ENCODE measurements around the gene DIS3L2.

DIS3L2 gene

DNA sequence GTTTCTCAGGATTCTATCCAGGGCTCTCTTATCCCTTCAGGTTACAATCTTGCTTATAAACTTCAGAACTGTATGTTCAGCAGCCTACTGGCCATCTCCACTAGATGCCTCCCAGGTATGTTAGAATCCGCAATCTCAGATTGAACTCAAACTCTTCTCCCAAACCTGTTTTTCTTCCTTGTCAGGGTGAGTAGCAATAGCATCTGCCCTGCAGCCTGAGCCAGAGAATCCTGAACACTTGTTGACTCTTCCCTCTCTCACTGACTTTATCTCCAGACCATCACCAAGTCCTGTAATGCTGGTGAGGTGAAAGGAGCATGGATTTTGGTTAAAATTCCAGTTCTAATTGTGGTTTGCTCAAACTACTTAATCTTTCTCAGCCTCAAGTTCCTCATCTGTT, 334.5 kb downstream of the DIS3L2 start:
- Histone ChIP-seq H3K27me3 (replicated peaks; ENCODE audit: control insufficient read depth, insufficient read depth, low read length) (no peaks in the 10 kb centered on the region), H3K4me3 (replicated peaks; ENCODE audit: low read depth, low read length) (no peak overlapping the region), H3K36me3 (ENCODE audit: control insufficient read depth, insufficient read depth, low read length) (no peaks in the 10 kb centered on the region; the same call in 1 of the 2 replicates)
- TF ChIP-seq, protein P1, sequence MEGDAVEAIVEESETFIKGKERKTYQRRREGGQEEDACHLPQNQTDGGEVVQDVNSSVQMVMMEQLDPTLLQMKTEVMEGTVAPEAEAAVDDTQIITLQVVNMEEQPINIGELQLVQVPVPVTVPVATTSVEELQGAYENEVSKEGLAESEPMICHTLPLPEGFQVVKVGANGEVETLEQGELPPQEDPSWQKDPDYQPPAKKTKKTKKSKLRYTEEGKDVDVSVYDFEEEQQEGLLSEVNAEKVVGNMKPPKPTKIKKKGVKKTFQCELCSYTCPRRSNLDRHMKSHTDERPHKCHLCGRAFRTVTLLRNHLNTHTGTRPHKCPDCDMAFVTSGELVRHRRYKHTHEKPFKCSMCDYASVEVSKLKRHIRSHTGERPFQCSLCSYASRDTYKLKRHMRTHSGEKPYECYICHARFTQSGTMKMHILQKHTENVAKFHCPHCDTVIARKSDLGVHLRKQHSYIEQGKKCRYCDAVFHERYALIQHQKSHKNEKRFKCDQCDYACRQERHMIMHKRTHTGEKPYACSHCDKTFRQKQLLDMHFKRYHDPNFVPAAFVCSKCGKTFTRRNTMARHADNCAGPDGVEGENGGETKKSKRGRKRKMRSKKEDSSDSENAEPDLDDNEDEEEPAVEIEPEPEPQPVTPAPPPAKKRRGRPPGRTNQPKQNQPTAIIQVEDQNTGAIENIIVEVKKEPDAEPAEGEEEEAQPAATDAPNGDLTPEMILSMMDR (IDR thresholded peaks at IDR 0.05; ENCODE audit: insufficient read depth, low read length, poor library complexity, severe bottlenecking): no peak
- no peak for DNase-seq (ENCODE audit: extremely low read depth, insufficient read length)

DNA sequence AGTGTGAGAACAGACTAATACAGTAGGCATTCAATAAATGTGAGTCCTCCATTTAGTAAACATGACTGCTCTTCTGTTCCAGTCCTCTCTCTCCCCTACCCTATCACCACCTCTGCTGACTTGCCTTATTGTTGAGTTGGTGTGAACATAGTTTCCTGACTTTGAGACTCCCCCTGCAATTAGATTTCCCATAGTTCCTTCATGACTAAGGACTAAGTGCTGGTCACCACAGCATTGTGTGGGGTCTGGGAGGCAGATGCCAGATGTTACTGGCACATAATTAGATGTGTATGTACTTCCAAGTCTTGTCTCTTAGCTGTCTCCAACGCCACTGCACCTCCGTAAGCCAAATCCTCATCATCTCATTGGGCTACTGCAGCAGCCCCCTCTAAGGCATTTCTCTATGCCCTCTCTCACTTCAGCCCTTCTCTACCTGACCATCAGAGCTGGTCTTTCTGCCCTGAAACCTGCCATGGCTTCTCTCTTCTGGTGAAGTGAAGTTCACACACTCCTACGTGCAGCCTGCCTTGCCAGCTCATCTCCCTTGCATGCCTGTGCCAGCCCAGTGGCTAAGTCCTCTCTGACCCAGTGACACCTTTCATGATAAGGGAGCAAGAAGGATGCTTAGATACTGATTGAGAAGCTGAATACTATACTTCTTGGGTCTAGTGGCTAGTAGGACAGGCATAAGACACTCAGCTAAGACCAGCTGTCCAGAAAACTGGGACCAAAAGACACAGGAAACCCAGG, 335.4 kb downstream of the DIS3L2 start:
- no peak for DNase-seq (ENCODE audit: extremely low read depth, insufficient read length)
- TF ChIP-seq, protein P1 (IDR thresholded peaks at IDR 0.05; ENCODE audit: insufficient read depth, low read length, poor library complexity, severe bottlenecking): no peak

DNA sequence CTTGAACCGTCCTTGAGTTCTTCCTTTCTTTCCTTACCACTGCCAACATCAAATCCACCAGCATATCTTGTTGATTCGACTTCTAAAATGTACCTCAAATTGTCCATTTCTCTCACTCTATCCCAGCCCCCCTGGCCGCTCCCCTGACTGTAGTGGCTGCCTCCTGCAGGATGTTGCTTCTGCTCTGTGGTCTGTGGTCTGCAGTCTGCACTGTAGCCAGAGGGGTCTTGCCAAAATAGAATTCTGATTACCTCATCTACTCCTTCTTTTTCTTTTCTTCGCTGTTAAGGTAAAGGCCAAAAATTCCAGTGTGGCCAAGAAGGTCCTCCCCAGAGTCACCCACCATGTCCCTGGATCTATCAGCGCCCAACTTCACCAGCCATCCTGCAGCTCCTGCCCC, 337.6 kb downstream of the DIS3L2 start:
- TF ChIP-seq, protein P1 (IDR thresholded peaks at IDR 0.05; ENCODE audit: insufficient read depth, low read length, poor library complexity, severe bottlenecking): no peak
- no peak overlapping the region for H3K4me3 ChIP-seq (replicated peaks; ENCODE audit: low read depth, low read length)
- DNase-seq (ENCODE audit: extremely low read depth, insufficient read length): no peak
- no peaks in the 10 kb centered on the region; the same call in 1 of the 2 replicates for H3K36me3 ChIP-seq (ENCODE audit: control insufficient read depth, insufficient read depth, low read length)
- no peaks in the 10 kb centered on the region for H3K27me3 ChIP-seq (replicated peaks; ENCODE audit: control insufficient read depth, insufficient read depth, low read length)

More for the DNA sequence above, 335.4 kb downstream of the DIS3L2 start:
- no peaks in the 10 kb centered on the region; the same call in 1 of the 2 replicates for H3K36me3 ChIP-seq (ENCODE audit: control insufficient read depth, insufficient read depth, low read length)
- H3K27me3 ChIP-seq (replicated peaks; ENCODE audit: control insufficient read depth, insufficient read depth, low read length): no peaks in the 10 kb centered on the region
- H3K4me3 ChIP-seq (replicated peaks; ENCODE audit: low read depth, low read length): no peak overlapping the region

DNA sequence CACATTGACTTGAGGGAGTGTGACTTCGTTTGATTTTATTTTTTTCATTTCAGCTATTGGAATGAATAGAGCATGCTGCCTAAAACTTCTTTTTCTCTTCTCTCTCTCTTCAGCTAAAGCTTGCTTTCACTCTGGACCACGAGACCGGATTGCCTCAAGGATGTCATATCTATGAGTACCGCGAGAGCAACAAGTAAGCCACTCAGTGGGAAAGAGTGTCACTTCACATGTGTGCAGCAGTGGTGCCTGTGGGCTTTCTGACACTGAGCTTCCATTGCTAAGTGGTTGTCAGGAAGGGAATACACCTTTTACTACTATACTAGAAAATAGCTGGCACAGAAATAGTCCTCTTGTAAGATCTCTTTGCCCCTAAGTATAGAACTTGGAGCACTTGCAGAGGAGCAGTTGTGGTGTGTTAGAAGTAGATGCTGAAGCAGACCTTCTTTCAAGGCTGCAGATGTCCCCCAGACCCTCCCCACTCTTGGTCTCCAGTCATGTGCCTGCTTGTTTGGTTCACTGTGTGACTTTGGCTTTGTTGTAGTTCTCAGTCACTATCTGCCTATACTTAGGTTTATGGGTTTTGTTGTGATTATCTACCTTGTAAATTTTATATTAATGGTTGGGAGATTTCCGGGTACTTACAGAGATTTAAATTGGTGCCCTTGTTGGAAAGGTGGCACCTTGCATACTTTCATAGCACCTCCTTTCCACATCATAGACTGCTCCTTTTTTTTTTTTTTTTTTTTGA, 338.6 kb downstream of the DIS3L2 start:
- no peaks in the 10 kb centered on the region; the same call in 1 of the 2 replicates for H3K36me3 ChIP-seq (ENCODE audit: control insufficient read depth, insufficient read depth, low read length)
- TF ChIP-seq, protein P1 (IDR thresholded peaks at IDR 0.05; ENCODE audit: insufficient read depth, low read length, poor library complexity, severe bottlenecking): no peak
- no peak overlapping the region for H3K4me3 ChIP-seq (replicated peaks; ENCODE audit: low read depth, low read length)
- no peak for DNase-seq (ENCODE audit: extremely low read depth, insufficient read length)
- H3K27me3 ChIP-seq (replicated peaks; ENCODE audit: control insufficient read depth, insufficient read depth, low read length): no peaks in the 10 kb centered on the region

DNA sequence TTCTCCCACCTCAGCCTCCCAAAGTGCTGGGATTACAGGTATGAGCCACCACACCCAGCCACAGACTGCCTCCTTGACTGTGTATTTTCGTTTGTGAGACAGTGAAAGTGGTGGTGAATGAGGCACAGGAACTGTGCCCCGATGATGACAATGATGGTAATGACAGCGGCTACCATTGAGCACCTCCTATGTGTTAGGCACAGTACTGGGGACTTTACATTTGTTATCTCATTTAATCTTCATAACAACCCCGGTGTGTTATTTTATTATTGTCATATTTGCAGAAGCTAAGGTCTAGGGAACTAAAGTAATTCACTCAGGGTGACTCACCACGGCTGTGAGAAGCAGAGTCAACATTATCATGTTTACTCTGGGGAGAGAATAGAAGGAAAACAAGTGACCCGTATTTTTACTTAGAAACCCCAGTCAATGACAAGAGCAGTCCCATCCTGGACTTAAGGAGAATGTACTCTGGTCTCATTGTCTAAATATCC, 339.4 kb downstream of the DIS3L2 start:
- no peak for DNase-seq (ENCODE audit: extremely low read depth, insufficient read length)
- Histone ChIP-seq H3K4me3 (replicated peaks; ENCODE audit: low read depth, low read length) (no peak overlapping the region), H3K36me3 (ENCODE audit: control insufficient read depth, insufficient read depth, low read length) (no peaks in the 10 kb centered on the region; the same call in 1 of the 2 replicates), H3K27me3 (replicated peaks; ENCODE audit: control insufficient read depth, insufficient read depth, low read length) (no peaks in the 10 kb centered on the region)
- TF ChIP-seq, protein P1 (IDR thresholded peaks at IDR 0.05; ENCODE audit: insufficient read depth, low read length, poor library complexity, severe bottlenecking): no peak

Data from GM06990 (cell line).